Measurements from ENCODE around the gene OLFML3.
"Not testable (repeated sequence)": the region's sequence is repeated elsewhere in the genome, so short reads cannot be mapped to it uniquely, and the experiment has no call there.

OLFML3 gene

GRCh38 chr1:114000406-114000805 is 21.1 kb downstream of the OLFML3 start:
- H3K79me2 ChIP-seq (ENCODE audit: insufficient read depth, low read length) = no peaks in the 10 kb centered on the region
- TF ChIP-seq EZH2phosphoT487 (conservative IDR thresholded peaks at IDR 0.05; ENCODE audit: low read length) = no peak
- no peak for TF ChIP-seq CTCF (IDR thresholded peaks at IDR 0.05; ENCODE audit: insufficient read depth, low read length, poor library complexity, severe bottlenecking)
- H2AFZ ChIP-seq (ENCODE audit: low read depth, low read length, severe bottlenecking) = no peak overlapping the region
- H3K36me3 ChIP-seq (ENCODE audit: low read length) = no peaks in the 10 kb centered on the region
- peaks cover 2% of the 10 kb centered on the region; the same call in 1 of the 2 replicates for H3K9me3 ChIP-seq (ENCODE audit: insufficient read depth, low read length)
- no peak overlapping the region for H3K27ac ChIP-seq (ENCODE audit: low read depth, low read length)
- H4K20me1 ChIP-seq (ENCODE audit: low read depth, low read length) = no peaks in the 10 kb centered on the region
- H3K9me2 ChIP-seq (replicated peaks; ENCODE audit: insufficient read depth, low read length) = no peaks in the 10 kb centered on the region
- no peak overlapping the region for H3K9ac ChIP-seq (ENCODE audit: low read length)
- H3F3A ChIP-seq (ENCODE audit: insufficient read depth) = no peaks in the 10 kb centered on the region
- H3K4me3 ChIP-seq (ENCODE audit: insufficient read depth, low read length, poor library complexity, severe bottlenecking) = no peak overlapping the region
- no peak overlapping the region for H3K4me2 ChIP-seq (ENCODE audit: low read depth, low read length, poor library complexity, severe bottlenecking)
- no peaks in the 10 kb centered on the region for H3K27me3 ChIP-seq (ENCODE audit: low read length)

GRCh38 chr1:114002492-114003239 is 23.4 kb downstream of the OLFML3 start:
- no peaks in the 10 kb centered on the region for H3K79me2 ChIP-seq (ENCODE audit: insufficient read depth, low read length)
- H3K9ac ChIP-seq (ENCODE audit: low read length) = no peak overlapping the region
- TF ChIP-seq CTCF (IDR thresholded peaks at IDR 0.05; ENCODE audit: insufficient read depth, low read length, poor library complexity, severe bottlenecking) (no peak), EZH2phosphoT487 (conservative IDR thresholded peaks at IDR 0.05; ENCODE audit: low read length) (no peak)
- no peaks in the 10 kb centered on the region for H3K9me2 ChIP-seq (replicated peaks; ENCODE audit: insufficient read depth, low read length)
- no peaks in the 10 kb centered on the region for H4K20me1 ChIP-seq (ENCODE audit: low read depth, low read length)
- H3K4me2 ChIP-seq (ENCODE audit: low read depth, low read length, poor library complexity, severe bottlenecking) = no peak overlapping the region
- no peak overlapping the region for H3K4me3 ChIP-seq (ENCODE audit: insufficient read depth, low read length, poor library complexity, severe bottlenecking)
- H3F3A ChIP-seq (ENCODE audit: insufficient read depth) = no peaks in the 10 kb centered on the region
- H3K36me3 ChIP-seq (ENCODE audit: low read length) = no peaks in the 10 kb centered on the region
- H3K27ac ChIP-seq (ENCODE audit: low read depth, low read length) = no peak overlapping the region
- H2AFZ ChIP-seq (ENCODE audit: low read depth, low read length, severe bottlenecking) = no peak overlapping the region
- no peaks in the 10 kb centered on the region for H3K9me3 ChIP-seq (ENCODE audit: insufficient read depth, low read length)
- no peaks in the 10 kb centered on the region for H3K27me3 ChIP-seq (ENCODE audit: low read length)

GRCh38 chr1:114003431-114003830 is 24.2 kb downstream of the OLFML3 start:
- no peak overlapping the region for H2AFZ ChIP-seq (ENCODE audit: low read depth, low read length, severe bottlenecking)
- TF ChIP-seq EZH2phosphoT487 (conservative IDR thresholded peaks at IDR 0.05; ENCODE audit: low read length) = no peak
- TF ChIP-seq CTCF (IDR thresholded peaks at IDR 0.05; ENCODE audit: insufficient read depth, low read length, poor library complexity, severe bottlenecking) = no peak
- no peak overlapping the region for H3K27ac ChIP-seq (ENCODE audit: low read depth, low read length)
- no peak overlapping the region for H3K4me3 ChIP-seq (ENCODE audit: insufficient read depth, low read length, poor library complexity, severe bottlenecking)
- no peaks in the 10 kb centered on the region for H3F3A ChIP-seq (ENCODE audit: insufficient read depth)
- no peak overlapping the region for H3K9ac ChIP-seq (ENCODE audit: low read length)
- H3K36me3 ChIP-seq (ENCODE audit: low read length) = no peaks in the 10 kb centered on the region
- H4K20me1 ChIP-seq (ENCODE audit: low read depth, low read length) = no peaks in the 10 kb centered on the region
- H3K27me3 ChIP-seq (ENCODE audit: low read length) = no peaks in the 10 kb centered on the region
- no peaks in the 10 kb centered on the region for H3K79me2 ChIP-seq (ENCODE audit: insufficient read depth, low read length)
- H3K4me2 ChIP-seq (ENCODE audit: low read depth, low read length, poor library complexity, severe bottlenecking) = no peak overlapping the region
- H3K9me3 ChIP-seq (ENCODE audit: insufficient read depth, low read length) = no peaks in the 10 kb centered on the region
- no peaks in the 10 kb centered on the region for H3K9me2 ChIP-seq (replicated peaks; ENCODE audit: insufficient read depth, low read length)

- H2AFZ ChIP-seq (ENCODE audit: low read depth, low read length, severe bottlenecking); H3K4me3 ChIP-seq (ENCODE audit: insufficient read depth, low read length, poor library complexity, severe bottlenecking); H4K20me1 ChIP-seq (ENCODE audit: low read depth, low read length); H3K36me3 ChIP-seq (ENCODE audit: low read length); H3K27ac ChIP-seq (ENCODE audit: low read depth, low read length); H3K27me3 ChIP-seq (ENCODE audit: low read length); H3F3A ChIP-seq (ENCODE audit: insufficient read depth); H3K9ac ChIP-seq (ENCODE audit: low read length); H3K9me2 ChIP-seq (replicated peaks; ENCODE audit: insufficient read depth, low read length); H3K9me3 ChIP-seq (ENCODE audit: insufficient read depth, low read length); H3K79me2 ChIP-seq (ENCODE audit: insufficient read depth, low read length); H3K4me2 ChIP-seq (ENCODE audit: low read depth, low read length, poor library complexity, severe bottlenecking): not testable (repeated sequence)
Measured at GRCh38 chr1:114006825-114007224, 27.6 kb downstream of the OLFML3 start.
